ENCODE data around the gene PARVB. TPM values are rescaled to one million over a fixed set of nuclear protein-coding genes. Genes with fewer than 3 reads are reported as not detected.

Gene PARVB
- total and polyA plus RNA-seq, 9 donors = 12.3 to 62.9 (median 39.1) TPM

- Histone ChIP-seq H3K4me3 (no peak overlapping the region), H3K4me1 (ENCODE audit: insufficient read depth) (no peaks in the 10 kb centered on the region), H3K27me3 (no peaks in the 10 kb centered on the region), H3K9me3 (no peaks in the 10 kb centered on the region), H3K36me3 (no peaks in the 10 kb centered on the region), H3K27ac (no peak overlapping the region)
- no peak for TF ChIP-seq POLR2A (IDR thresholded peaks at IDR 0.05)
- no peak for TF ChIP-seq EP300 (IDR thresholded peaks at IDR 0.05)
- TF ChIP-seq CTCF (IDR thresholded peaks at IDR 0.05) = no peak
- intact Hi-C loops (cut with DNase I) = no loop called here
- peak in 1 of 5 donors; percentile 19 for DNase-seq
- 77 to 82% (median 81%) methylated on average over 10 to 12 of the region's 12 CpGs for WGBS, 3 donors
Measured at GRCh38 chr22:44118645-44119315, 94.7 kb downstream of the PARVB start.

DNA sequence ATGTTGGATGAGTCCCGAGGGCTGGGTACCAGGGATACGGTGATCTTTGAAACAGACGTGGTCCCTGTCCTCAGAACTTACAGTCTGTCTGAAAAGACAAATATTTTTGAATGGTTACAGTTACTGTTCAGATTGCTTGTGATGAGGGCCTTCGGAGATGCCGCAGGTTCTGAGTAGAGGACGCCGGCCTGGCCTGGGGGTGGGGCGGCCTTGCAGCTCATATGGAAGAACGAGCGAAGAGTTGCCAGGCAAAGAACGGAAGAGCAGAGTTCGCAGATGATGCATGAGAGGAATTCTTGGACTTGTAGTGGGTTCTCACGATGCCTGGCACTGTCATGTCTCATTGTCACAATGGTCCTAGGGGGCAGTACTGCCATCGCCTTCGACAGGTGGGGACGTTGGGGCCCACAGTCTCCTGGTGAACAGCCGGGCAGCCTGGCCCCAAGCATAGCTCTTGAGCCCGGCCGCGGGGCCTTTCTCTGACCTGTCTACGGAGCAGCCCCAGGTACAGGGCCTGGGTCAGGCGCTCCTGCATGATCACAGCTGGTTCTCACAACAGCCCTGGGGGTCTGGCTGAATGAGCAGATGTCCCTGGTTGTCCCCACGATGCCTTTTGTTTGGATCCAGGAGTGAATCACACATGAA is 95.7 kb downstream of the PARVB start:
- no peaks in the 10 kb centered on the region for H3K36me3 ChIP-seq
- no peak overlapping the region for H3K27ac ChIP-seq
- no peaks in the 10 kb centered on the region for H3K9me3 ChIP-seq
- intact Hi-C loops (cut with DNase I) = no loop called here
- H3K4me3 ChIP-seq = no peak overlapping the region
- WGBS, 3 donors = 88 to 92% (median 89%) methylated on average over 21 to 23 of the region's 23 CpGs
- no peaks in the 10 kb centered on the region for H3K27me3 ChIP-seq
- TF ChIP-seq EP300 (IDR thresholded peaks at IDR 0.05) = no peak
- TF ChIP-seq CTCF (IDR thresholded peaks at IDR 0.05) = no peak
- no peak for TF ChIP-seq POLR2A (IDR thresholded peaks at IDR 0.05)
- DNase-seq = peak in 1 of 5 donors; percentile 17
- no peaks in the 10 kb centered on the region for H3K4me1 ChIP-seq (ENCODE audit: insufficient read depth)

- Histone ChIP-seq H3K27ac (no peak overlapping the region), H3K4me1 (ENCODE audit: insufficient read depth) (no peaks in the 10 kb centered on the region), H3K27me3 (no peaks in the 10 kb centered on the region), H3K4me3 (no peak overlapping the region), H3K9me3 (no peaks in the 10 kb centered on the region), H3K36me3 (no peaks in the 10 kb centered on the region)
- intact Hi-C loops (cut with DNase I) = no loop called here
- WGBS, 3 donors = 85 to 87% (median 87%) methylated on average over 8 of the region's 8 CpGs
- TF ChIP-seq CTCF (IDR thresholded peaks at IDR 0.05) = no peak
- peak in 1 of 5 donors; percentile 0 for DNase-seq
Measured at GRCh38 chr22:44120314-44120704, 96.2 kb downstream of the PARVB start.

DNA sequence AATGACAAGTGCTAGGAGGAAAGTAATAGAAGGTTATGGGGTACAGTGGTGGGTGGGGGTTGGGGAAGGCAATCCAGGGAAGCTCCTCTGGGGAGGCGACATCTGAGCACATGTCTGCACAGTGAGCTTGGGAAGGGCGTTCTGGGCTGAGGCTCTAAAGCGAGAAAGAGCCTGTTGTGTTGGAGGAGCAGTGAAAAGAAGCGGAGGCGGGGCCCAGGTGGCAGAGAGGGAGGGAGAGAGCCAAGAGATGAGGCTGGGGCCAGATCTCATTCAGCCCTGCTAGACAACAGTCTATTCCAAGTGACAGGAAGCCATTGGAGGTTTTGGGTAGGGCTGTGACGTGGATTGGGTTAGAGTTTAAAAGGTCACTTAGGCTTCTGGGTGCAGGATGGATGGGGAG is 101.3 kb downstream of the PARVB start:
- intact Hi-C loops (cut with DNase I) = loop anchor here in 1 of 4 donors (2.0 kb wide), 1 partner anchor 75 kb away; no protein-coding TSS in a partner anchor
- Histone ChIP-seq H3K27ac (no peak overlapping the region), H3K36me3 (no peaks in the 10 kb centered on the region), H3K27me3 (no peaks in the 10 kb centered on the region), H3K4me1 (ENCODE audit: insufficient read depth) (no peaks in the 10 kb centered on the region), H3K9me3 (no peaks in the 10 kb centered on the region), H3K4me3 (no peak overlapping the region)
- WGBS, 3 donors = 79 to 92% (median 87%) methylated on average over 6 of the region's 6 CpGs
- DNase-seq = peak in 1 of 5 donors; percentile 17
- TF ChIP-seq EP300 (IDR thresholded peaks at IDR 0.05) (no peak), POLR2A (IDR thresholded peaks at IDR 0.05) (no peak), CTCF (IDR thresholded peaks at IDR 0.05) (no peak)
